GM18951 (cell line): ENCODE data around the gene PRR35.

Source experiments
- POLR2A ChIP-seq: IDR thresholded peaks from 4 replicates; pipeline ENCODE4 v1.6.1; 2011; ENCODE audit warnings: mild to moderate bottlenecking; ENCODE audit not compliant: insufficient read length, insufficient read depth; ENCODE audit errors: extremely low read depth
- in situ Hi-C: fragments of 300-500 bp; cut with MboI; formaldehyde crosslinking; loops from one replicate; pipeline ENCODE4 v1.12.0; 2022; ENCODE audit warnings: low sequenced_read_pairs, mixed read lengths, inconsistent platforms; ENCODE audit not compliant: unreplicated experiment

The PRR35 gene

DNA sequence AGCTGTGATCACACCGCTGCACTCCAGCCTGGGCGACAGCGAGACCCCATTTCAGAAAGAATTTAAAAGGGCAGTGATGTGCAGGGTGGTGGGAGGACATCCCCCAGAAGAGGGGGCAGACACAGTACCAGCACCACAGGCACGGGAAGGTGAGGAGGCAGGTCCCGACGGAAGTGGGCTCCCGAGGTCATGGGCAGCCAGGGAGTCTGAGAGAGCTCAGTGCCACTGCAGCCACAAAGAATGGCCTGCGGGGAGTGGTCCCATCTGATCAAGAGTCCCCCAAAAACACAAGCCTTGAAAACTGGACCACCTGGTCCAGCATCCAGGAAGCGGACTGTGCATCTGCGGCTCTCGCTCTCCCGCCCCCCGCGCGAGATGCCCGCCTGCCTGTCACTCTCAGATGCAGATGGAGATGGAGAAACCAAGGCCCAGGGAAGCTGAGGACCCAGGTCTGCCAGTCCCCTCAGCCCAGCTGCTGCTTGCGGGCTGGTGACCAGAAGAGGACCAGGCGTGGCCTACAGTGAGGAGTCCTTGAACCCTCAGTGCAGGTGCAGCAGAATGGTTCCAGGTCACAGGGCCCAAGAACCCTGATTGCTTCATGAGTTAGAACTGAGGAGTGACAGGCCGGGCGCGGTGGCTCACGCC lies 37.0 kb upstream of the PRR35 start:
- in situ Hi-C loops = no loop called here
- TF ChIP-seq POLR2A = no peak

- no peak for TF ChIP-seq POLR2A
- in situ Hi-C loops = no loop called here
These were observed 35.7 kb upstream of the PRR35 start for GRCh38 chr16:524274-525040.

DNA sequence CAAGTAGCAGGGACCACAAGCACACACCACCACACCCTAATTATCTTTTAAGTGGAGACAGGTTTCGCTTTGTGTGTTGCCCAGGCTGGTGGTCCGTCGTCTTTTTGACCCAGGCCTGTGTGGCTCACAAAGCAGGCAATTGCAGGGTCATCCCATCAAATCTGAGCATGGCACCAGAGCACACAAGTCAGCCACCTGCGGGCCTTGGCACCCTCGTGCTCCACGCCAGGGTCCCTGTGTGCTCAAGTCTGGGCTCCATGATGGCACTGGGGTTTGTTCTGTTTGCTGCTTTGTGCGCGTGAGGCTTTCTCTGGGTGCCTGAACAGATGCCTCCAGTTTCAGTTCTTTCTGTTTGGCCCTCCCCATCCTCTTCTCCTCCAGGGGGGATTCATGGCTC lies 35.1 kb upstream of the PRR35 start:
- TF ChIP-seq POLR2A = no peak
- in situ Hi-C loops = no loop called here

- TF ChIP-seq POLR2A = no peak
- in situ Hi-C loops = no loop called here
These were observed 34.5 kb upstream of the PRR35 start for GRCh38 chr16:525520-526180.

DNA sequence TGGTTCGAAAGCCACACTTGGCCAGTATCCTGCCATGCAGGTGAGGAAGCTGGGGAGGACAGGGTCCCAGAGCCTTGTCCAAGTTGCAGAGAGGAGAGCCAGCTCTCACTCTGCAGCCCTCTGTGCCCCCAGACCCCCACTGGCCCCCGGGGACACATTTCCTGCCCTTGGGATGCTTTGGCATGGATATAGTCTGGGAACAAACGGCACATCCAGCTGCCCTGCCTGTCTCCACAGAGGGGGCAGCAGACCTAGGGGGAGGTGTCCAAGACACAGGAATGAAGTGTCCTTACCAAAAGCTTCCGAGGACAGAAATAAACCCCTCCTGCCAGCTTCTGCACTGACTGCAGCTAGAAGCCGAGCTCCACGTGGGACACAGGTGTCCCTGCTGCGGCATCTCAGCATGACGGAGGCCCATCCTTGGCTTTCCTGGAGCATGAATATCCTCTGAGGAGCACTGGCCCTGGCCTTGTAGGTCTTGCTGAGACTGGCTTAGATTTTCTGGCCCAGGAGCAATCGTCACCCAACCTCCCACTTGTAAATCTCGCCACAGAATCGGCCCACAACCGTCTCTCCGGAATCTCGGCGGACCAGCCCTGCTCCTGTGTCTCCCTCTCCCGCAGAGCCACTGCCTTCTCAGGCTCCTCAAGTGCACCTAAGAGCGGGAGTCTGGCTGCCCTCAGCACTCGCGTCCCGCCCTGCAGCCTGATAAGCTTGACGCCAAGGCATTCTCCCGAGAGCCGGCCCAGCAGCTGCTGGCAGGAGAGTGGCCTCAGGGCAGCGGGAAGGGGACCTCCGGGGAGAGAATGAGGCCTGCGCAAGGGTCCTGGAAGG lies 33.8 kb upstream of the PRR35 start:
- in situ Hi-C loops = no loop called here
- no peak for TF ChIP-seq POLR2A

GRCh38 chr16:527015-527903 lies 32.9 kb upstream of the PRR35 start, which contains the start of gene CAPN15:
TSS of gene CAPN15 (plus strand) at chr16:527712. CDS start at chr16:546839, 19,127 bp downstream.
- peak; percentile 78 for TF ChIP-seq POLR2A
- in situ Hi-C loops = no loop called here

DNA sequence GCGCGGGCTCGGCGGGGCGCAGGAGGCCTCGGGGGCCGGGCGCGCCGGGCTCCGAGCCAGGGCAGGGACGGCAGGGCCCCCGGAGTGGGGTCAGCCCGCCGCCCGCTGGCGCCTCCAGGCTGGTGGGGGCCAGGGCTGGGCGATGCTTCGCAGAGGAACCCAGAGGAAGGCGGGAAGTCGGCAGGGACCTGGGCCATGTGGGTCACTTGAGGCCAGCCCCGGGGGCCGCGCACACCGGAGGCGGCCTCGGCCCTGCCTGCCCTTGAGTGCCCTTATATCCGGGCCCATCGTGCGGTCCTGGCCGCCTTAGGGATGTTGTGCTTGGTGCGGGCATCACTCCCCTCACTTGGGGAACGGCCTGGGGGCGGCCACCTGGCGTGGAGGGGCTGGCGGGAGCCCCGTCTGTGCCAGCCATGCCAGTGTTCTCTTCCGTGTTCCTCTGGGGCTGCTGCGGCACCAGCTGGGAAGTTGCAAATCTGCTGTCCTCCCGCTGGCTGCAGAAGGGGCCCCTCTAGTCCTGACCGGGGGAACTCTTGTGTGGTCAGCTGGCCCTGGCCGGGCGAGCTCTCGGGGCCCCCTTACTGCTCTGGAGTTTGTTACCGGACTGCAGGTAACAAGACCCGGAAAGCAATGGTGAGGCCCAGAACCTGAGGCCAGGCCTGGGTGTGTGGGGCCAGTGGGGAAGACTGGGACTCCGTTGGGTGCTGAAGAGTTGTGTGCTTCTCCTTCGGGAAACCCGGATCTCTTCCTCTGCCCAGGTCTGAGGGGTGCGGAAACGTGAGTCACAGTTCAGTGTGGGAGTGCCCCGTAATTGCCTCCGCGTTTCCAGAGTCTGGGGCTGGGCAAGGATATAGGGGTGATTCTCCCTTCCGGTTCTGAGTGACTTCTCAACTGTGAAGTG lies 31.8 kb upstream of the PRR35 start:
- TF ChIP-seq POLR2A = peak; percentile 4
- in situ Hi-C loops = no loop called here

DNA sequence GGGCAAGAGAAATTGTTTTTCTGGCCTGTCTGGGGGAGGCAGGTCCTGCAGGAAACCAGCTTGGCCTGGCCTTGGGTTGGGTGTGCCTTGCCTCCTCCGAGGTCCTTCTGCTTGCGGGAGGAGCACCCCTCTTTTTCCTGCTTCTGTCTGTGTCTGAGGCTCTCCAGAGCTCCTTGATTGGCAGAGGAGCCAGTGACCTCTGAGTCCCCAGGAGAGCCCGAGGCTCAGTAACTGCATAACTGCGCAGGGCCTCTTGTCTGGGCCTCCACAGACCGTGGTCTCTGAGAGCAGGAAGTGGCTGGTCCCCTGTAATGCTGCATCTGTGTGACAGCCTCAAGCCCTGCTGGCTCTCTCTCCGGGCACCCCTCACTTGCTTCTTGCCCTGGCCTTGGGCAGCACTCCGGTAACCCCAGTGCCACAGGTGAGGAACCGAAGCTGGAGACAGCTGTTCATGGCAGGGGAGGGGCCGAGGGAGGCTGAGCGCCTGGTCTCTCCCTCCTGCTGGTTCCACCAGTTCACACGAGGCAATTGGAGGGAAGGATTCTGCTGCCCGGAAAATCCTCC lies 31.1 kb upstream of the PRR35 start:
- in situ Hi-C loops = no loop called here
- TF ChIP-seq POLR2A = no peak

DNA sequence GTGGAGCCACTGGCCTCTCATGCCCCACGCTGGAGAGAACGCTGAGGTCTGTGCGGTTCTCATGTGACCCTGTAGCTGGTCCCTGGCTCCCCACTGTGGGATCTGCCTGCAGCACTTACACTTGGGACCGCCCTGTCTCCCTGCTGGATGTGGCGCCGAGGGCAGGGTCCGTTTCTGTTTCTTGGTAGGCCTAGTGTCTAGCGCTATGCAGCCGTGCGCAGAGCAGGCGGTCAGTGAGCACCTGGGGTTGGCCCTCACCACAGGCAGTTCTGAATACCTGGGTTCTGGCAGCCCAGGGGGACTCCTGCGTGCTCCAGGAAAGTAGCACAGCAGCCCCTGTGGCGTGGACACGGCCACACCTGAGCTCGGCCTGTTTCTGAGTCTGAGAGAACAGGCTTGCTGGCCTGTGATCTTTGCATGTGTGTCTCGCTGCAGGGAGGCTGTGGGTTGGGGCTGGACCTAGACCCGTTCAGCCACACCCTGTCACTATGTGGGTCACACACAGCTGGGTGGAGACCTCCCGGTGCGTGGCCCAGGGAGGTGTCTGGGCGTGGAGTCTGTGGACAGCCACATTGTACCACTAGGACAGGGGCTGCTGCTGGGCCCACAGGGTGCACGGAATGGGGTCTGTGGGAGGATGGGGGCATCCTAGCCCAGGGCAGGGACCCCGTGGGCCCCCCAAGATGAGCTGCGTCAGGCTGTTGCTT lies 29.9 kb upstream of the PRR35 start:
- in situ Hi-C loops = no loop called here
- no peak for TF ChIP-seq POLR2A

GRCh38 chr16:531494-532125 lies 28.6 kb upstream of the PRR35 start:
- in situ Hi-C loops = no loop called here
- TF ChIP-seq POLR2A = no peak
